ENCODE results near the gene TXNDC9.
"Not testable (repeated sequence)": the region's sequence is repeated elsewhere in the genome, so short reads cannot be mapped to it uniquely, and the experiment has no call there.

The TXNDC9 gene

GRCh38 chr2:99376254-99376864 is 40.2 kb upstream of the TXNDC9 start:
- Histone ChIP-seq H3K4me2 (ENCODE audit: low read length) (no peak overlapping the region), H3K4me3 (ENCODE audit: low read depth, low read length) (no peak overlapping the region), H3K27ac (no peak overlapping the region), H3K4me1 (no peaks in the 10 kb centered on the region), H3K9me3 (ENCODE audit: control insufficient read depth, low read length) (no peaks in the 10 kb centered on the region), H3K9ac (no peak overlapping the region), H3K27me3 (ENCODE audit: control insufficient read depth, insufficient read depth, low read length) (no peaks in the 10 kb centered on the region), H2AFZ (no peak overlapping the region), H3K79me2 (no peaks in the 10 kb centered on the region), H3K36me3 (ENCODE audit: control insufficient read depth, insufficient read depth, low read length) (no peaks in the 10 kb centered on the region)
- no peak for TF ChIP-seq CTCF (IDR thresholded peaks at IDR 0.05)

GRCh38 chr2:99374747-99375146 is 38.6 kb upstream of the TXNDC9 start:
- Histone ChIP-seq H3K27me3 (ENCODE audit: control insufficient read depth, insufficient read depth, low read length) (no peaks in the 10 kb centered on the region), H3K36me3 (ENCODE audit: control insufficient read depth, insufficient read depth, low read length) (no peaks in the 10 kb centered on the region), H3K4me2 (ENCODE audit: low read length) (no peak overlapping the region), H2AFZ (no peak overlapping the region), H3K9ac (no peak overlapping the region), H3K9me3 (ENCODE audit: control insufficient read depth, low read length) (no peaks in the 10 kb centered on the region), H3K79me2 (no peaks in the 10 kb centered on the region), H3K27ac (no peak overlapping the region), H3K4me1 (no peaks in the 10 kb centered on the region), H3K4me3 (ENCODE audit: low read depth, low read length) (no peak overlapping the region)
- TF ChIP-seq CTCF (IDR thresholded peaks at IDR 0.05): no peak

- H3K27ac ChIP-seq: no peak overlapping the region
- no peak overlapping the region for H3K4me2 ChIP-seq (ENCODE audit: low read length)
- H3K9ac ChIP-seq: no peak overlapping the region
- no peaks in the 10 kb centered on the region for H3K36me3 ChIP-seq (ENCODE audit: control insufficient read depth, insufficient read depth, low read length)
- no peaks in the 10 kb centered on the region for H3K79me2 ChIP-seq
- no peak for TF ChIP-seq CTCF (IDR thresholded peaks at IDR 0.05)
- H3K27me3 ChIP-seq (ENCODE audit: control insufficient read depth, insufficient read depth, low read length): no peaks in the 10 kb centered on the region
- no peak overlapping the region for H2AFZ ChIP-seq
- no peak overlapping the region for H3K4me3 ChIP-seq (ENCODE audit: low read depth, low read length)
- no peaks in the 10 kb centered on the region for H3K4me1 ChIP-seq
- H3K9me3 ChIP-seq (ENCODE audit: control insufficient read depth, low read length): no peaks in the 10 kb centered on the region
Observed at GRCh38 chr2:99373144-99373543, 37.0 kb upstream of the TXNDC9 start.

- H3K4me3 ChIP-seq (ENCODE audit: low read depth, low read length); H2AFZ ChIP-seq; H3K9ac ChIP-seq; H3K4me2 ChIP-seq (ENCODE audit: low read length); H3K4me1 ChIP-seq; H3K79me2 ChIP-seq; H3K36me3 ChIP-seq (ENCODE audit: control insufficient read depth, insufficient read depth, low read length); H3K9me3 ChIP-seq (ENCODE audit: control insufficient read depth, low read length); H3K27me3 ChIP-seq (ENCODE audit: control insufficient read depth, insufficient read depth, low read length); H3K27ac ChIP-seq: not testable (repeated sequence)
Observed at GRCh38 chr2:99368854-99369253, 32.7 kb upstream of the TXNDC9 start.

- Histone ChIP-seq H3K4me1 (no peaks in the 10 kb centered on the region), H3K9me3 (ENCODE audit: control insufficient read depth, low read length) (no peaks in the 10 kb centered on the region)
Observed at GRCh38 chr2:99365661-99366060, 29.5 kb upstream of the TXNDC9 start.

More at GRCh38 chr2:99365661-99366060, 29.5 kb upstream of the TXNDC9 start:
- Histone ChIP-seq H3K9ac (no peak overlapping the region), H3K36me3 (ENCODE audit: control insufficient read depth, insufficient read depth, low read length) (no peaks in the 10 kb centered on the region), H2AFZ (no peak overlapping the region), H3K4me3 (ENCODE audit: low read depth, low read length) (no peak overlapping the region), H3K27me3 (ENCODE audit: control insufficient read depth, insufficient read depth, low read length) (no peaks in the 10 kb centered on the region), H3K4me2 (ENCODE audit: low read length) (no peak overlapping the region), H3K27ac (no peak overlapping the region), H3K79me2 (no peaks in the 10 kb centered on the region)
- no peak for TF ChIP-seq CTCF (IDR thresholded peaks at IDR 0.05)

All from parathyroid adenoma (tissue), 2 donors.